WERI-Rb-1 (cell line): ENCODE data around the gene TENM4.
"Not testable (repeated sequence)": the region's sequence is repeated elsewhere in the genome, so short reads cannot be mapped to it uniquely, and the experiment has no call there.

ENCODE experiments used
- DNase-seq: peaks from one replicate; pipeline ENCODE4 v3.0.0-alpha.2; 2020
- H3K27ac ChIP-seq: fragments of 250-450 bp; sonication (Bioruptor Pico); 2 replicates; pipeline ENCODE4 v1.5.1; 2020; ENCODE audit warnings: mild to moderate bottlenecking, moderate library complexity
- H3K27me3 ChIP-seq: fragments of 250-450 bp; sonication (Bioruptor Pico); 2 replicates; pipeline ENCODE4 v1.5.1; 2021; ENCODE audit warnings: mild to moderate bottlenecking, low read depth, moderate library complexity; ENCODE audit not compliant: insufficient read depth, severe bottlenecking
- H3K36me3 ChIP-seq: fragments of 250-450 bp; sonication (Bioruptor Pico); 2 replicates; pipeline ENCODE4 v1.5.1; 2020; ENCODE audit warnings: mild to moderate bottlenecking, moderate library complexity
- H3K4me3 ChIP-seq: 2 replicates; pipeline ENCODE4 v1.5.1; 2011; ENCODE audit warnings: low read depth, mild to moderate bottlenecking, control low read depth, low read length
- H3K9me3 ChIP-seq: fragments of 250-450 bp; sonication (Bioruptor Pico); 2 replicates; pipeline ENCODE4 v1.5.1; 2021; ENCODE audit warnings: mild to moderate bottlenecking, moderate library complexity; ENCODE audit not compliant: severe bottlenecking
- TF ChIP-seq, protein P1 (sequence below): IDR thresholded peaks from 2 replicates; pipeline ENCODE4 v1.5.1; 2011; ENCODE audit warnings: low read depth, mild to moderate bottlenecking, control low read depth, inconsistent platforms, low read length

TENM4 gene

DNA sequence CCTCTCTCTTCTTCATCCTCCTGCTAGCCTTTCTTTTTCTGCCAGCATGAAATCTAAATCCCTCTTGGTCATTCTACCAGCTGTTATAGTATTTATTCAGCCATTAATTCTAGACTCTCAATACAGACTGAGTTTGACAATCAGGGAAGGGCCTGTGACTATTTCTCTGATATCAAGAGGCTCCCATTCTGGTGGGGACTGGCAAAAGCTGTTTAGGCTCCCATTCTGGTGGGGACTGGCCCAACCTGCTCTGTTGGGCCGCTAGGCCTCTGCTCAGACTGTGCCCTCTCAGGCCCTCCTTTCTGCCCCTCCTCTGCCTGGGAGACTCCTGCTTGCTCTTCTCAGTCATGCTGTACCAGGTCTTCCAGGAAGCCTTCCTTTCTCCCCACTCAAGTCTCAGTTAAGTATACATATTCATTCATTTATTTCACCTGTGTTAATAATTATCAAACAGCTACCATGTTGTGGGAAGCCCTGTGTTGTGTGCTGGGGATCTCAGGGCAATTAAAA is 542.5 kb downstream of the TENM4 start:
- Histone ChIP-seq H3K9me3 (no peaks in the 10 kb centered on the region), H3K27me3 (no peaks in the 10 kb centered on the region), H3K27ac (peak overlapping the region; percentile 33), H3K4me3 (no peak overlapping the region), H3K36me3 (no peaks in the 10 kb centered on the region)
- no peak for DNase-seq
- TF ChIP-seq, protein P1, sequence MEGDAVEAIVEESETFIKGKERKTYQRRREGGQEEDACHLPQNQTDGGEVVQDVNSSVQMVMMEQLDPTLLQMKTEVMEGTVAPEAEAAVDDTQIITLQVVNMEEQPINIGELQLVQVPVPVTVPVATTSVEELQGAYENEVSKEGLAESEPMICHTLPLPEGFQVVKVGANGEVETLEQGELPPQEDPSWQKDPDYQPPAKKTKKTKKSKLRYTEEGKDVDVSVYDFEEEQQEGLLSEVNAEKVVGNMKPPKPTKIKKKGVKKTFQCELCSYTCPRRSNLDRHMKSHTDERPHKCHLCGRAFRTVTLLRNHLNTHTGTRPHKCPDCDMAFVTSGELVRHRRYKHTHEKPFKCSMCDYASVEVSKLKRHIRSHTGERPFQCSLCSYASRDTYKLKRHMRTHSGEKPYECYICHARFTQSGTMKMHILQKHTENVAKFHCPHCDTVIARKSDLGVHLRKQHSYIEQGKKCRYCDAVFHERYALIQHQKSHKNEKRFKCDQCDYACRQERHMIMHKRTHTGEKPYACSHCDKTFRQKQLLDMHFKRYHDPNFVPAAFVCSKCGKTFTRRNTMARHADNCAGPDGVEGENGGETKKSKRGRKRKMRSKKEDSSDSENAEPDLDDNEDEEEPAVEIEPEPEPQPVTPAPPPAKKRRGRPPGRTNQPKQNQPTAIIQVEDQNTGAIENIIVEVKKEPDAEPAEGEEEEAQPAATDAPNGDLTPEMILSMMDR = no peak

DNA sequence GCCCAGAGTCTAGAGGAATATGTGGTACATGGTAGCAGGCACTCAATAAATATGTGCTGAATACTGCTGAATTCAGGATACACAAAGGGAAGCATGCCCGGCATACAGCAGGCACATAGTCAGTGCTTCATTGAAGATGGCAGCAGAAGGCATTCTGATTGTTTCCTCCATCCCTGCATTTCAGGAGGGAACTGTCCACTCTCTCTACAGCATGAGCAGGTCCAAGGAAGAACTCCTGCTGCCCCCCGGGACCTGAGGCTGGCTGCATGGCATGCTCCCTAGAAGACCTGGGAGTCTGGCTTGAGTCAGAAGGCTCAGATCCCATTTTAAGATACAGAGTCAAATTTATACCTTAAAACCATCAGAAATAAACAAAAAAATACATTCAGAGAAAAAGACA is 546.8 kb downstream of the TENM4 start:
- DNase-seq = no peak
- no peaks in the 10 kb centered on the region for H3K27me3 ChIP-seq
- no peak overlapping the region for H3K4me3 ChIP-seq
- H3K36me3 ChIP-seq = no peaks in the 10 kb centered on the region
- H3K27ac ChIP-seq = no peak overlapping the region
- H3K9me3 ChIP-seq = no peaks in the 10 kb centered on the region
- TF ChIP-seq, protein P1 = no peak

DNA sequence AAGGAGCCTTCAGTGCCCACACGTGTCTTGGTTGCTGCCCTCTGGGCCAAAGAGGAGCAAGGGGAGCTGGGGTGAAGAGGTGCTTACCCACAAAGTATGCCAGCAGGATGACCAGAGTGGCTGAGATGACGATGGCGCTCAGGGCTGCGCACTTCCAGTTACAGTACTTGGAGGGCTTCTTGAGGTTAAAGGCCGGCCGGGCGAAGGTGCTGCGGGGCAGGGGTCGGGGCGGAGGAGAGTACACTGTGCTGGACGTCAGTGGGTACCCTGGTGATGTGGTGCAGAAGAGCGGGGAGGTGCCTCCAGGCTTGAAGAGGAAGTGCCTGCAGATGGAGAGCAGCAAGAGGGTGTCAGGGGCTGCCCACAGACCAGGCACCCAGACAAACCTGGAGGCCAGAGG is 551.1 kb downstream of the TENM4 start:
- Histone ChIP-seq H3K36me3 (no peaks in the 10 kb centered on the region), H3K9me3 (no peaks in the 10 kb centered on the region), H3K4me3 (no peak overlapping the region), H3K27ac (no peak overlapping the region), H3K27me3 (no peaks in the 10 kb centered on the region)
- TF ChIP-seq, protein P1 = no peak
- no peak for DNase-seq

DNA sequence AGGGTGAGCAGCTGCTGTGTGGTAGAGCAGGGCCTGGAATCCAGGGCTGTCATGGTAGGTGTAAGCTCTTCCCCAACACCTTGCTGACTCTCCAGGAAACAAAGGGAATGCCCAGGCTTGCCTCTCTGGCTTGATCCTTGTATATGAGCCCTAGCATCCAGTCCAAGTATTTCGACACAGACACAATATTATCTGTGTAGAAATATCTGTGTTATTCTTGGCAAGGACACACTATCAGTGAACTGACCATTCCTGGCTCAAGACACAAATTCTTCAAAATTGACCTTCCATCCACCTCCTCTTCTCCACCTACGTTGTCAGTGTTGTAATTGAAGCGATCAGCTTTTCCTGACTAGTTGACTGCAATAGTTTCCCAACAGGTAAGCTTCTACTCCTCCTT is 554.2 kb downstream of the TENM4 start:
- Histone ChIP-seq H3K36me3 (no peaks in the 10 kb centered on the region), H3K27me3 (no peaks in the 10 kb centered on the region), H3K27ac (no peak overlapping the region), H3K4me3 (no peak overlapping the region), H3K9me3 (no peaks in the 10 kb centered on the region)
- no peak for DNase-seq
- TF ChIP-seq, protein P1 = no peak

DNA sequence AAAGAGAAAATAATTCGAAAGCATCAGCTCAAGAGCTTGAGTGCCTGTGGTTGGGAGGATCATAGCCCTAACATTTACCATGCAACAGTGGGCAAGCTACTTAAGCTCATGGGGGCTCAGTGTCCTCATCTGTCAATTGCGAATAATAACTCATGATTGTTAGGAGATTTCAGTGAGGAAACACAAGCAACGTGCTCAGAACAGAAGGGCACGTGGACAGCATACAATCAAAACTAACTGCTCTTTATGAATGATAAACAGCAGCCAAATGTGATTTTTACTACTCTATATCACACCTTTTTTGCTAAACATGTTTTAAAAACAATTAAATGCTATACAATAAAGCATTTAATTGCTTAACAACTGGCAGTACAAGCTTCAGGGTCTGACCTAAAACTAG is 556.1 kb downstream of the TENM4 start:
- Histone ChIP-seq H3K36me3 (no peaks in the 10 kb centered on the region), H3K27ac (no peak overlapping the region), H3K4me3 (no peak overlapping the region), H3K9me3 (no peaks in the 10 kb centered on the region), H3K27me3 (no peaks in the 10 kb centered on the region)
- DNase-seq = no peak
- TF ChIP-seq, protein P1 = no peak

DNA sequence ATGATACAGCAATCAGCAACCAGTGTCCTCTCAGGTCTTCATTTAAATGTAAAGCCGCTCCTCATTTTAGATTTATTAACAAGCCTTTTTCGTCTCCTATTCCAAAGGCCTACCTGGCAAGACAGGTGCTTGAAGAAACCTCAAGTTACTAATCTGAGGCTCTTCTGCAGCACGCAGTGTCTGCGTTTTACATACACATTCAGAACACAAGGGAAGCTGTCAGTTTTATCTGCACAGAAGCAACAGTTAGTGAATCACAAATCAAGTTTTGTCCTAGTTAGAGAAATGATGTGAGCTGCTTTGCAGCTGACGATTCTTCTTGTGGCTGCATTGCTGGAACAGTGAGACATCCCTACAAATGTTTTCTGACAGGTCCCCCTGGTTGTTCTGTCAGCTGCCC is 557.3 kb downstream of the TENM4 start:
- H3K27me3 ChIP-seq = no peaks in the 10 kb centered on the region
- no peak overlapping the region for H3K4me3 ChIP-seq
- DNase-seq = no peak
- no peak overlapping the region for H3K27ac ChIP-seq
- no peaks in the 10 kb centered on the region for H3K36me3 ChIP-seq
- H3K9me3 ChIP-seq = peaks cover 4% of the 10 kb centered on the region
- TF ChIP-seq, protein P1 = no peak

DNA sequence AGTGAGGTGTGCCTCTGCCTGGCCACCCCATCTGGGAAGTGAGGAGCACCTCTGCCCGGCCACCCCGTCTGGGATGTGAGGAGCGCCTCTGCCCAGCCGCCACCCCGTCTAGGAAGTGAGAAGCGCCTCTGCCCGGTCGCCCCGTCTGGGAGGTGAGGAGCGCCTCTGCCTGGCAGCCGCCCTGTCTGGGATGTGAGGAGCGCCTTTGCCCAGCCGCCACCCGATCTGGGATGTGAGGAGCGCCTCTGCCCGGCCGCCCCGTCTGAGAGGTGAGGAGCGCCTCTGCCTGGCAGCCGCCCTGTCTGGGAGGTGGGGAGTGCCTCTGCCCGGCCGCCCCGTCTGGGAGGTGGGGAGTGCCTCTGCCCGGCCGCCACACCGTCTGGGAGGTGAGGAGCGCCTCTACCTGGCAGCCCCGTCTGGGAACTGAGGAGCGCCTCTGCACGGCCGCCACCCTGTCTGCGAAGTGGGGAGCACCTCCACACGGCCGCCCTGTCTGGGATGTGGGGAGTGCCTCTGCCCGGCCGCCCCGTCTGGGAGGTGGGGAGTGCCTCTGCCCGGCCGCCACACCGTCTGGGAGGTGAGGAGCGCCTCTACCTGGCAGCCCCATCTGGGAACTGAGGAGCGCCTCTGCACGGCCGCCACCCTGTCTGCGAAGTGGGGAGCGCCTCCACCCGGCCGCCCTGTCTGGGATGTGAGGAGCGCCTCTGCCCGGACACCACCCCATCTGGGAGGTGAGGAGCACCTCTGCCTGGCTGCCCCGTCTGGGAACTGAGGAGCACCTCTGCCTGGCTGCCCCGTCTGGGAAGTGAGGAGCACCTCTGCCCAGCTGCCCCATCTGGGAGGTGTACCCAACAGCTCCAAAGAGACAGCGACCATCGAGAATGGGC is 561.5 kb downstream of the TENM4 start:
- H3K27me3 ChIP-seq, H3K27ac ChIP-seq, H3K36me3 ChIP-seq, DNase-seq, H3K9me3 ChIP-seq, H3K4me3 ChIP-seq: not testable (repeated sequence)
